GM19043 (cell line): ENCODE results near the gene B3GALT5.

Experiments
- ATAC-seq: cut with Tn5 transposase; IDR thresholded peaks from one replicate; pipeline ENCODE4 v1.9.1; 2021; ENCODE audit warnings: low read depth; ENCODE audit not compliant: unreplicated experiment

The B3GALT5 gene

GRCh38 chr21:39663742-39664492, 51.2 kb downstream of the B3GALT5 start:
- ATAC-seq: no peak

GRCh38 chr21:39664586-39664985, 51.8 kb downstream of the B3GALT5 start:
- ATAC-seq: no peak

DNA sequence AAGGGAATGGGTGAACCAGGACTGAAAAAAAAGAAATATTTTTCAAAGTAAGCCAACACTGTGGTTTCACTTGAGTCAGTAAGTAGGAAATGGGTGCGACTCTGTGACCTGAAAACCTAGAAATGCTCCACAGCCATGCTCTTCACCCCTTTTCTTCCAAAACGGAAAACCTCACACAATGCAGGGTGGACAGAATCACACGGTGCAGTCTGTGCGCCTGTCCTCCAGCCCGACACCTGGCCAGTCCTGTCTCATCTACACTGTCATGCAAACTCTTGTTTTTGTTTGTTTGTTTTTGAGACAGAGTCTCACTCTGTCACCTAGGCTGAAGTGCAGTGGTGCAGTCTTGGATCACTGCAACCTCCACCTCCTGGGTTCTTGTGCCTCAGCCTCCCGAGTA, 53.3 kb downstream of the B3GALT5 start:
- ATAC-seq: no peak

DNA sequence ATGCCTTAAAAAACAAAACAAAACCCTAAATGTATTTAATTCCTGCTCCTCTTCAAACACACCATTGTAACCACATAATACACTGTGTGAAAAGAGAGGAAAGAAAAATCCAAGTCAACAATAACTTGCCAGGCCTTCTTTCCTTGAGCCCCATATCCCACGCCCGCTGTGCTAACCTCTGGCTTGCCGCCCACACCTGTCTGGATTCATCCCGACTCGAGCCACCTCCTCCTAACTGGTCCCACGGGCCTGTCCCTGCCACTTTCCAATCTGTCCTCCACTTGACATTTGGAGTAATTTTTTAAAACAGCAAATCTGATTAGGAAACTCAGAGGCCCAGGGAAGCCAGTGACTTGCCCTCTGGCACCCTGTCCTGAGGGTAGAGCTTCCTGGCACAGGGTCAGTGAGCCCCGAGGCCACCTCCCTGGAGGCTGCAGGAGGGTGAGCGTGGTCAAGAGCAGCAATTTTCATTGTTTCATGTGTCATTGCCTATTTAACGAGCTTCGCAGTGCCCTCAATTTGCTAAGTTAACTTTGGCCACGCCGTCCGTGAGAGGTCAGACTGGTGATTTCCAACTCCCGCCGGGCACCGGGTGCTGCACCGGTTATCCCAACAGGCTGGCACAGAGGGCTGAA, 54.1 kb downstream of the B3GALT5 start:
- ATAC-seq: no peak

DNA sequence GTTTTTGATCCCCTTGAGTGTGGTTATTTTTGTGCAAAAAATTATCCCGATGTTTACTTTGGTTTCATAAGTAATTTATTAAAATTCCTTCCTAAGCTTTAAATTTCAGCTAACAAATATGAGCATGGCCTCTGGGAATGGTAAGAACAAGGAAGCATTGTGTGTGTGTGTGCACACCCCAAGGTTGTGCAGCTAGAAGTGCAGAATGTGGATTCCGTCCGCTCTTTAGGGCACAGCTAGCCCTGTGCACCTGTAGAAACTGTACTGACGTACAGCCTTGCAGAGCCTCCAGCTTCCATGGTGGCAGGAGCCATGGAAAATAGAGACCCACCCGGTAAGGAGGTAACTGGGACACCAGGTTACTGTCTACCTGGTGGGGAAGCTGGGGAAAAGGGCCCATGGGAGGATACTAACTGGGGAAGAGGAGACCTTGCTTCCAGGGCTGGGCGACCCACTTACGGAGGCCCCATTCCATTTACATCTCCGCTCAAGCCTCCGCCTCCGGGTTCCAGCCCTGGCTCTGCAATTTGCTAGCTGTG, 54.7 kb downstream of the B3GALT5 start:
- no peak for ATAC-seq

- no peak for ATAC-seq
Observed at GRCh38 chr21:39668369-39668768, 55.6 kb downstream of the B3GALT5 start.

GRCh38 chr21:39669485-39669884, 56.7 kb downstream of the B3GALT5 start:
- no peak for ATAC-seq

- ATAC-seq: no peak
Observed at GRCh38 chr21:39669976-39670661, 57.4 kb downstream of the B3GALT5 start.

DNA sequence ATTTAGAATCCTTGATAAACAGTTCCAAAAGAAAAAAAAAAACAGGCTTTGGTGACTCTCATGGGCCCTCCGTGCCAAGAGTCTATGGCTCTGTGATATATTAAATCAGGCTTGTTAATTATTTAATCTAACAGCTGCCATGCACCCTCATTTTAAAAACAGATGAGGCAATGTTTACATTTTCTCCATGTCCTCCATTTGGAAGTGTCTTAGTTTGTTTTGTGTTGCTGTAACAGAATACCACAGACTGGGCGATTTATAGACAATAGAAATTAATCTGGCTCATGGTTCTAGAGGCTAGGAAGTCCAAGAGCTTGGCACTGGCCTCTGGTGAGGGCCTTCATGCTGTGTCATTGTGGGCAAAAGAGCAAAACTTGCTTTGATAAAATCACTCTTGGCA, 58.0 kb downstream of the B3GALT5 start:
- no peak for ATAC-seq

- no peak for ATAC-seq
Observed at GRCh38 chr21:39671986-39672385, 59.2 kb downstream of the B3GALT5 start.

DNA sequence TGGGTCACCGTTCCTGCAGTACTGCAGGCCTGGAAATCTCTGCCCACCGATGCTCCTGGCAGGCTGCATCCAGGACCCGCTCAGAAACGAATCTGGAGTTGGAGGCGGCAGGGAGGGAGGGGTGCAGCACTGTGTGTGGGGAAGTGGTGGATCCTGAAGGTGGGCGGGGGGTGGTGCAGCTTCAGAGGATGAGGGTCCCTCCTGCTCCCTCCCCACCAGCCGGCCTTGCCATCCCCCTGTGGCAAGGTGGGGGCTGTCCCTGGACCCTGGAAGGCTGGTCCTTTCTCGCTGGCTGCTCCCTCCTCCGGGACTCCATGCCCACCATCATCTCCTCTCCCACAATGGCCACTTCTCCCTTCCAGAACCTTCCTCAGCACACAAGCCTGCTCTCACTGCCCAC, 60.4 kb downstream of the B3GALT5 start:
- no peak for ATAC-seq

DNA sequence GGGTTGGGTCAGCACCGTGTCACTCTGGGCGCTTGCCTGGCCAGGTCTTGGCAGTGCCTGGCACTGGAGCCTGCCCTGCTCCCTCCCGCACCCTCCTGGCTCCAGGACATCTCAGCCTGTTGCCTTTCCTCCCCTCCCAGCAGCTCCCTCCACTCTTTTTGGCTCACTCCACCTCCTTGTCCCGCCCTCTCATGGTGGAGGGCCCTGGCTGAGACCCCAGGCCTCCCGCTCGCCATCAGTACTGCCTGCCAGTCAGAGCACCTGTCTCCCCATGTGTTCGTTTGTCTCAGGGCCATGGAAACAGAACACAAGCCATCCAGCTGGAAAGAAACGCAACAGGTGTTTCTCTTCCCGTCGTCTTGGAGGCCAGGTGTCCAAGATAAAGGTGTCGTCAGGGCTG, 61.0 kb downstream of the B3GALT5 start:
- ATAC-seq: no peak

GRCh38 chr21:39674801-39675200, 62.1 kb downstream of the B3GALT5 start:
- no peak for ATAC-seq

- no peak for ATAC-seq
Observed at GRCh38 chr21:39675590-39675989, 62.9 kb downstream of the B3GALT5 start.

DNA sequence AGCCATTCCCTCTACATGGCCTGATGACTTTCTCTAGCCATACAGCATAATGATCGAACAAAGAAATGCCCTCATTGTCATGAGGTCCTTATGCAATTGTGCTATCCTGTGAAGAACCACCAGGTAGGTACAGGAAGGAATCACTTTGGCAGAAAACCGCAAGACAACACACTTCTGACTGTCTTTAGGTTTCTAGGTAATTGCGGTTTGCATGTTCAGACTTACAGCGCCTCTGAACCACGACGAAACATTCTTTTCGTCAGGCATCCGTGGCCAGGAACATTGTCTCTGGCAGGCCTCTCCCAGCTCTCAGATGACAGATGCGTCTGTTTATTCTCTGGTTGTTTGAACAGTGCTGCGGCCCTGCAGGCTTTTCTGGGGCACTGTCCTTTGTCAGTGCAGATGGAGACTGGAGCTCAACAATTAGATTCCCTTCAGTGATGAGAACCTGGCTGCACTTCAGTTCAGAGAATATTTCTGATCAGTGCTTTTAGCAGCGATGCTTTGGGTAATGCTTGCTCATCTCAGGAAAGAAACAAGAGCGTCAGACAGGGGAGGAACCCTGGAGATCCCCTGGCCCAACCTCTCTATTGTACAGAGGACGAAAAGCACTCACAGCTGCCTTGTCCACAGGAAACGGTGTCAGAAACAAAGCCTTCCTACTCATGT, 63.4 kb downstream of the B3GALT5 start:
- ATAC-seq: no peak

DNA sequence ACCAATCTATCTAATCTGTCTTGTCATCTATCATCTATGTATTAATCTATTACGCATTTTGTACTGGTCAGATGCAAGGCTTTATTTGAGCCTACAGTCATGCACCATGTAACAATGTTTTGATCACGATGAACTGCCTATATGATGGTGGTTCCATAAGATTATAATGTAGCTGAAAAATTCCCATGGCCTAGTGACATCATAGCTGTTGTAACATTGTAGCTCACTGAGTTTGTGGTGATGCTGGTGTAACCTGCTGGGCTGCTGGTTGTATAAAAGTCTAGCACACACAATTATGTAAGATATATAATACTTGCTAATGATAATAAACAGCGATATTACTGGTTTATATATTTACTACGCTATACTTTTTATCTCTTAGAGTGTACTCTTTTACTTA, 67.5 kb downstream of the B3GALT5 start:
- no peak for ATAC-seq

GRCh38 chr21:39681257-39681656, 68.5 kb downstream of the B3GALT5 start:
- ATAC-seq: no peak

- ATAC-seq: no peak
Observed at GRCh38 chr21:39681845-39682244, 69.1 kb downstream of the B3GALT5 start.

DNA sequence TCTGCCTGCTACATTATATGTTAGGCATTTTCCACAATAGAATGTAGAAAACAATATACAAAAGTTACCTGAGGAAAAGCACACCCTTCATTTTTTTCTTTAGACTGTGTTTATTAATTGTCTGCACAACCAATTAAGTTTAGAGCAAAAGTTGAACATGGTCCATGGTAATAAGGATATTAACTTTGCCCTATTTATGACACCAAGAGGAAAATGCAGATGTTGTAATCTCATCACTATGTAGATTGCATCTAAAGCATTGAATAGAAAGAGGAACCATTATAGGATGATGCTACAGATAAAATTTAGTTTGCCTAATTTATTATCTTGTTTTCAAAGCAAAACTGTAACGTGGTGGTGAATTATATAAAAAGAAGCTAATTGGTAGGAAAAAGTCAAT, 72.5 kb downstream of the B3GALT5 start:
- ATAC-seq: no peak

- no peak for ATAC-seq
Observed at GRCh38 chr21:39685991-39686390, 73.3 kb downstream of the B3GALT5 start.
